ENCODE measurements around the gene RNU6-1. TPM values are rescaled to one million over a fixed set of nuclear protein-coding genes. Genes with fewer than 3 reads are reported as not detected.

Gene RNU6-1
- total and polyA plus RNA-seq, 9 donors = not detected

DNA sequence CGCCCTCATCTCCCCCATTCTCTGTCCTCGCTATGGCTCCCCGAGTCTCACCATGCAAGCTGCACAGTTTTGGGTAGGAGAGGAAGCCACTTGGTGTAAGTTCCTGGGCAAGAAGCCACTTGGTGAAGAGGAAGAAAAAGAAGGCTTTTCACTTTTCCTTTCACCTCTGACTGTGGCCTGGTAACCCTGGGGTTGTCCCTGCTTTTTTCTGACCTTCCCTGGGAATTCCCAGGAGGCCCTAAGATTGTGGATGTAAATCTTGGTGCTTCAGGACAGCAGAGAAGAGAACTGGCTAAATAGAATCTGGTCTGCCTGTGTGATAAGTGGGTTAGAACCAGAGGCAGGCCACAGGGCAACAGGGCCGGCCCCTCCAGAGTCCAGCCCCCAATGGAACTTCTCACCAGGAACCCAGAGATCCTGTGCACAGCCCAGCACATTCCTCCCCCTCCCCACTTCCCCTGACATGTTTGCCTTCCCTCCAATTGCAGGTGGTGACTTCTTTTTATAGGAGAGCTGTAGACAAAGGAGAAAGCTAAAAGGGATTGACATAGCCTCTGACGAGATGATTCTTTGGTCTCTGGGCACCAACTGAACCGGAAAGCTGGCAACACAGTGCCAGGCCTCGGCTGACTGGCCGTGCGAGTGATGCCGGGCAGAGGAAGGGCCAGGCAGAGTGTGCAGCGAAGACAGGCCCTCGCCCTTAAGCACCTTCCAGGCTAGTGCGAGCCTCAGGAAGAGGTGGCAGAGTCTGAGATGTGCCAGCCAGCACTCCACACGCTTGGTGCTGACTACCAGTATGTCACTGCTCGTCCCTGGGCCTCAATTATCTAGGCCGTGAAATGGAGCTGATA is 34.0 kb downstream of the RNU6-1 start:
- no peak for DNase-seq
- TF ChIP-seq POLR2A (IDR thresholded peaks at IDR 0.05) (no peak), EP300 (IDR thresholded peaks at IDR 0.05) (no peak)
- TF ChIP-seq, protein P1, sequence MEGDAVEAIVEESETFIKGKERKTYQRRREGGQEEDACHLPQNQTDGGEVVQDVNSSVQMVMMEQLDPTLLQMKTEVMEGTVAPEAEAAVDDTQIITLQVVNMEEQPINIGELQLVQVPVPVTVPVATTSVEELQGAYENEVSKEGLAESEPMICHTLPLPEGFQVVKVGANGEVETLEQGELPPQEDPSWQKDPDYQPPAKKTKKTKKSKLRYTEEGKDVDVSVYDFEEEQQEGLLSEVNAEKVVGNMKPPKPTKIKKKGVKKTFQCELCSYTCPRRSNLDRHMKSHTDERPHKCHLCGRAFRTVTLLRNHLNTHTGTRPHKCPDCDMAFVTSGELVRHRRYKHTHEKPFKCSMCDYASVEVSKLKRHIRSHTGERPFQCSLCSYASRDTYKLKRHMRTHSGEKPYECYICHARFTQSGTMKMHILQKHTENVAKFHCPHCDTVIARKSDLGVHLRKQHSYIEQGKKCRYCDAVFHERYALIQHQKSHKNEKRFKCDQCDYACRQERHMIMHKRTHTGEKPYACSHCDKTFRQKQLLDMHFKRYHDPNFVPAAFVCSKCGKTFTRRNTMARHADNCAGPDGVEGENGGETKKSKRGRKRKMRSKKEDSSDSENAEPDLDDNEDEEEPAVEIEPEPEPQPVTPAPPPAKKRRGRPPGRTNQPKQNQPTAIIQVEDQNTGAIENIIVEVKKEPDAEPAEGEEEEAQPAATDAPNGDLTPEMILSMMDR (IDR thresholded peaks at IDR 0.05) = no peak
- Histone ChIP-seq H3K27me3 (no peaks in the 10 kb centered on the region), H3K27ac (no peak overlapping the region), H3K4me1 (ENCODE audit: insufficient read depth) (no peaks in the 10 kb centered on the region), H3K36me3 (no peaks in the 10 kb centered on the region), H3K4me3 (no peak overlapping the region), H3K9me3 (no peaks in the 10 kb centered on the region)
- intact Hi-C loops (cut with DNase I) = no loop called here
- WGBS, 3 donors = 88 to 93% (median 93%) methylated on average over 16 of the region's 16 CpGs

DNA sequence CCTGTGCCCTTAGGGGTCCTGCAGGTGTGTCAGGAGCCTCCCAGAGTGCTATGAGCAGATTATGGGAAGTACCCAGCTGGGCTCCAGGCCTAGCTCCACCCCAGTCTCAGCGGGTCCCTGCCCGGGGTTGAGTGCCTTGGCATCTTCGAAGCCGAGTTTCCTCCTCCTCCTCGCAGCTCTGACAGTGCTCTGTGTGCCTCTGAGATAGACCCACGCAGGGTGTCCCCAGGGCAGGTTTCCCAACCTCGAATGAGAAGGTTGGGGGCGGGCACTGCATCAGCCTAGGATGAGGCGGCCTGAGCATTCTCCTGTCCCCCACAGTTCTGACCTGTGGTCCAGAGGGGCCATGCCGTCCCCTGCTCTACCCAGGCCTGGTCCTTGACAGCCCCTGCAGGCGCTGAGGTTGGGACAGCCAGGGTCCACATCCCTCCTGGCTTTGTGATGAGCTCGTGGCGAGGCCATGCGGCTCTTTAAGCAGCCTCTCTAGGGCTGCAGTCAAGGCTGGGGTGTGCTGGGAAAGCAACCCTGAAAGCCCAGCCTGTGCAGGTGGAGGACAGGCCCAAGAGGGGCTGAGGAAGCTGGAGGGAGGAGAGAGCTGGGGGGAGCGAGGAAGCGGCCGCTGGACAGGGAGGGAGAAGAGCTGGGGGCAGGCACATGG is 34.7 kb downstream of the RNU6-1 start:
- 86 to 89% (median 86%) methylated on average over 17 of the region's 17 CpGs for WGBS, 3 donors
- H3K36me3 ChIP-seq = no peaks in the 10 kb centered on the region

DNA sequence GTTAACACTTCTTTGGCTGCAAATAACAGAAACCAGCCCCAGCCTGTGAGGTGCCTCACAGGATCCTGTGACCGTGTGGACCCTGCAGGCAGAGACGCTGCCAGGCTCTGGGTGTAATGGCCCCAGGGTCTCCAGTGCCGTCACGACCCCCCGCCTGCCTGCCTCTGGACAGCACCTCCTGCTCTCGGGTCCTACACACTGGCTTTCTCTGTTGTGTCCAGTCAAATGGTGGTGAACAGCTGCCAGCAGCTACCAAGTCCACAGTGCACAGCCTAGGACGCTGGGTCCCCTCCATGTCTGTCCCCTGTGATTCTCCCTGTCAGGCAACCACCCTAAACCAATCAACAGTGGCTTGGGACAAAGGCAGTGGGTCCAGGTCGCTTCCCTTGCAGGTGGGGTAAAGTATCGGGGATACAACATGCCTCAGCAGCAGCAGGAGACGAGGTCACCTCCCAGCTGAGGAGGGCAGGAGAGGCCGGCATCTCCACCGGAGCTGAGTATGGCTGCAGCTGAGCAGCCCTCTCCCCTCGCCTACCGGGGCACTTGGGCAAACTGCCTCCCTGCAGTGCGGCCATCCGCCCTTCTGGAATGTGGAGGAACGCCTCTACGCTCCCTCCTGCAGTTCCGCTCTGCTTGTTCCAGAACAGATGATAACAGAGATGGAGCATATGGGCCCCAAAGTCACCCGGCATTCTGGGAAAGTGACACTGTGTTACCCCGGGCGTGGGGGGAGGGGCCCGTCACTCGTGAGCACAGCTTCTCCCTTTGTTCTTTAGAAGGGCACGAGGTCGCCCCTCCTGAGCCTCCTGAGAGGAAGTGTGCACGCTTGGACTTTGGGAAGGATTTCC is 35.6 kb downstream of the RNU6-1 start:
- H3K27me3 ChIP-seq = no peaks in the 10 kb centered on the region
- WGBS, 3 donors = 81 to 84% (median 84%) methylated on average over 18 to 27 of the region's 27 CpGs
- no peaks in the 10 kb centered on the region for H3K36me3 ChIP-seq
- no peak overlapping the region for H3K27ac ChIP-seq
- H3K4me3 ChIP-seq = no peak overlapping the region
- no peak for DNase-seq
- TF ChIP-seq, protein P1 (IDR thresholded peaks at IDR 0.05) = no peak
- H3K9me3 ChIP-seq = no peaks in the 10 kb centered on the region
- H3K4me1 ChIP-seq (ENCODE audit: insufficient read depth) = no peaks in the 10 kb centered on the region
- intact Hi-C loops (cut with DNase I) = no loop called here

More for the DNA sequence above, 34.7 kb downstream of the RNU6-1 start:
- H3K27ac ChIP-seq = no peak overlapping the region
- no peak for DNase-seq
- H3K9me3 ChIP-seq = no peaks in the 10 kb centered on the region
- TF ChIP-seq POLR2A (IDR thresholded peaks at IDR 0.05) = no peak
- TF ChIP-seq EP300 (IDR thresholded peaks at IDR 0.05) = no peak
- TF ChIP-seq, protein P1 (IDR thresholded peaks at IDR 0.05) = no peak
- intact Hi-C loops (cut with DNase I) = no loop called here
- no peak overlapping the region for H3K4me3 ChIP-seq
- H3K4me1 ChIP-seq (ENCODE audit: insufficient read depth) = no peaks in the 10 kb centered on the region
- no peaks in the 10 kb centered on the region for H3K27me3 ChIP-seq

DNA sequence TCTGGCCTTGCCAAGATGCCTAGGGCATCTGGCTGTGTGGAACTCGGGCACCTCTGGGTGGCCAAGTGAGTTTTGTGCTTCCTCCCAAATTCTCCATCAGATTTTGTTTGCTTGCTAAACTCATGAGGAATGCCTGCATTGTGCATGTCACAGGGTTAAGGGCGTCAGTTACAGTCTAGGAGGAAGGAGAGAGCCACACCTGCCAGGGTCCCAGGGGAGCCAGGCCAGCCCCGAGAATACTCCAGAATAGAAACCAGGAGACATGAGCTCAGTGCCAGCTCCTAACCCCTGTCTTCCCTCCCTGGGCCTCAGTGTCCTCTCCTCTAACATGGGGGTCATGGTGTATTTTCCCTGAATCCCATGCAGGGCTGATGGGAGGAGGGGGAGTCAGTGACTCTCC is 36.5 kb downstream of the RNU6-1 start:
- Histone ChIP-seq H3K4me1 (ENCODE audit: insufficient read depth) (no peaks in the 10 kb centered on the region), H3K4me3 (no peak overlapping the region), H3K27me3 (no peaks in the 10 kb centered on the region), H3K36me3 (no peaks in the 10 kb centered on the region), H3K9me3 (no peaks in the 10 kb centered on the region), H3K27ac (no peak overlapping the region)
- no peak for DNase-seq
- TF ChIP-seq POLR2A (IDR thresholded peaks at IDR 0.05) (no peak), EP300 (IDR thresholded peaks at IDR 0.05) (no peak)
- TF ChIP-seq, protein P1 (IDR thresholded peaks at IDR 0.05) = no peak
- intact Hi-C loops (cut with DNase I) = no loop called here
- 75 to 93% (median 77%) methylated on average over 3 of the region's 3 CpGs for WGBS, 3 donors

Data from ovary (tissue), 9 donors.